ENCODE data around the gene TTC7B. TPM values are rescaled to one million over a fixed set of nuclear protein-coding genes. Genes with fewer than 3 reads are reported as not detected.

TTC7B gene
- polyA plus RNA-seq, 1 donor (not counting 4 experiments of a cell fraction or from before 2014, with no cell fraction given): 21.4 TPM

DNA sequence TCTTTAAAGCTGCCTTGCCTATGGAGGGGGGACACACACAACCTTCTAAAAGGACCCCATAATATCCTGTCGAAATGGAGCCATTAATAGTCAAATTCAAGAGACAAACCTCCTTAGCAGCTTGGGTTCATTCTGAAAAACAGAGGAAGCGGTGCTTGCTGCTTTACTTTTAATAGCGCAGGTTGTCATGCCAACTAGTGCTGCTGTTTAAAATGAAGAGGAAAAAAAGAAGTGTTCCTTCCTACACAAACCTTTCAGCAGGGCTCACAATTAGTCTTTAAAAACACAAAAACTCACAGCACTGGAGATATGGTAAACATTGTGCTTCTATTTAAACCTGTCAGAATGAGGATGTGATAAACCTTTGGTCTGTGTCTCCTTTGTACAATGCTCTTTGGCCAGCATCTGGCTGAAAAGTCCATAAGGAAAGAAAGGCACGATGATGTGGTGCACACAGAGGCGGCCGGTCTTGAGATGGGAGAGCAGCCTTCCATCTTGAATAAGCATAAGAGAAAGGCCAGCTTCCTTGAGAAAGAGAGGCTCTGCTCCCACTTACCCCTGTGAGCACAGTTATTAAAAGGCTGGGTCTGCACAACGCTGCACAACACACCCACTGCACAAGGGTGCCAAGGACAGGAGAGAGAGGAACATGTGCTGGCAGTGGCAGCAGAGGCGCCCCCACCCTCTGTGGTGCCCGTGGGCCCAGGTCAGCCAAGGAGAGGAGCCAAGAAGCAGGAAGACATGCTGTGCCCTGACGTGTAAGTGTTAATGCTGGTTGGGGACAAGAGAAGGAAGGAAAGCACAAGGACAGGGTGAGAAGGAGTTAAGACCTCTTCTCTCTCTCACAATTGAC lies 144.6 kb downstream of the TTC7B start:
- H3K27me3 ChIP-seq (ENCODE audit: control insufficient read depth, extremely low read depth, insufficient read depth, low read length): no peaks in the 10 kb centered on the region
- dilution Hi-C loops (cut with MboI; ENCODE audit: extremely low pct_ligation_motif_present, low sequenced_read_pairs): no loop called here
- no peaks in the 10 kb centered on the region for H3K4me1 ChIP-seq (ENCODE audit: control insufficient read depth, extremely low read depth, insufficient read depth, low read length)
- no peak overlapping the region for H2AFZ ChIP-seq (ENCODE audit: control insufficient read depth, low read length)
- H3K4me2 ChIP-seq (ENCODE audit: control insufficient read depth, extremely low read depth, insufficient read depth, low read depth, low read length): no peak overlapping the region
- H4K20me1 ChIP-seq (ENCODE audit: control insufficient read depth, extremely low read depth, insufficient read depth, low read length): no peaks in the 10 kb centered on the region
- H3K36me3 ChIP-seq (ENCODE audit: control insufficient read depth in 2 of 2, extremely low read depth in 1 of 2, insufficient read depth in 2 of 2, low read length in 2 of 2): peaks cover 4 to 7% of the 10 kb centered on the region in 2 experiments
- H3K9ac ChIP-seq (ENCODE audit: control insufficient read depth, extremely low read depth, insufficient read depth, low read length): no peak overlapping the region
- TF ChIP-seq, protein P1, sequence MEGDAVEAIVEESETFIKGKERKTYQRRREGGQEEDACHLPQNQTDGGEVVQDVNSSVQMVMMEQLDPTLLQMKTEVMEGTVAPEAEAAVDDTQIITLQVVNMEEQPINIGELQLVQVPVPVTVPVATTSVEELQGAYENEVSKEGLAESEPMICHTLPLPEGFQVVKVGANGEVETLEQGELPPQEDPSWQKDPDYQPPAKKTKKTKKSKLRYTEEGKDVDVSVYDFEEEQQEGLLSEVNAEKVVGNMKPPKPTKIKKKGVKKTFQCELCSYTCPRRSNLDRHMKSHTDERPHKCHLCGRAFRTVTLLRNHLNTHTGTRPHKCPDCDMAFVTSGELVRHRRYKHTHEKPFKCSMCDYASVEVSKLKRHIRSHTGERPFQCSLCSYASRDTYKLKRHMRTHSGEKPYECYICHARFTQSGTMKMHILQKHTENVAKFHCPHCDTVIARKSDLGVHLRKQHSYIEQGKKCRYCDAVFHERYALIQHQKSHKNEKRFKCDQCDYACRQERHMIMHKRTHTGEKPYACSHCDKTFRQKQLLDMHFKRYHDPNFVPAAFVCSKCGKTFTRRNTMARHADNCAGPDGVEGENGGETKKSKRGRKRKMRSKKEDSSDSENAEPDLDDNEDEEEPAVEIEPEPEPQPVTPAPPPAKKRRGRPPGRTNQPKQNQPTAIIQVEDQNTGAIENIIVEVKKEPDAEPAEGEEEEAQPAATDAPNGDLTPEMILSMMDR (optimal IDR thresholded peaks at IDR 0.05 in 1 of 3, IDR thresholded peaks at IDR 0.05 in 1 of 3, conservative IDR thresholded peaks at IDR 0.05 in 1 of 3; ENCODE audit: extremely low read depth in 1 of 3, insufficient read depth in 2 of 3, low read length in 3 of 3): no peak
- no peak for TF ChIP-seq EZH2 (IDR thresholded peaks at IDR 0.05; ENCODE audit: low read length)
- FAIRE-seq (no peak), DNase-seq (ENCODE audit: low read depth, low spot score) (no peak)
- H3K9me3 ChIP-seq (ENCODE audit: control insufficient read depth, low read depth, low read length): no peaks in the 10 kb centered on the region
- H3K9me1 ChIP-seq (ENCODE audit: control insufficient read depth, extremely low read depth, insufficient read depth, low read length): no peaks in the 10 kb centered on the region
- no peaks in the 10 kb centered on the region for H3K79me2 ChIP-seq (ENCODE audit: control insufficient read depth, insufficient read depth, low read length)
- H3K27ac ChIP-seq (ENCODE audit: control insufficient read depth, insufficient read depth, low read length): no peak overlapping the region
- H3K4me3 ChIP-seq (ENCODE audit: control insufficient read depth in 2 of 3, extremely low read depth in 1 of 3, insufficient read depth in 2 of 3, low read depth in 1 of 3, low read length in 3 of 3): no peak overlapping the region

DNA sequence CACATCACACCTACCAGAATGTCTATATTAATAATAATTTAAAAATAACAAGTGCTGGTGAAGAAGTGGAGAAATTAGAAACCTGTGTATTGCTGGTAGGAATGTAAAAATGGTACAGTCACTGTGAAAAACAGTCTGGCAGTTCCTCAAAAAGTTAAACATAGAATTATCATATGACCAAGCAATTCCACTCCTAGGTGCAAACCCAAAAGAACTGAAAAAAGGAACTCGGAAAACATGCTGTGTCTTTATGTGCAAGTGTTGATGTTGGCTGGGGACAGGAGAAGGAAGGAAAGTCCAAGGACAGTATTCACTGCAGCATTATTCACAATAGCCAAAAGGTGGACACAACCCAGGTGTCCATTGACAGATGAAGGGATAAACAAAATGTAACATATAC lies 146.5 kb downstream of the TTC7B start:
- no peak overlapping the region for H3K9ac ChIP-seq (ENCODE audit: control insufficient read depth, extremely low read depth, insufficient read depth, low read length)
- DNase-seq (ENCODE audit: low read depth, low spot score): no peak
- H3K4me1 ChIP-seq (ENCODE audit: control insufficient read depth, extremely low read depth, insufficient read depth, low read length): no peaks in the 10 kb centered on the region
- no peaks in the 10 kb centered on the region for H3K79me2 ChIP-seq (ENCODE audit: control insufficient read depth, insufficient read depth, low read length)
- H3K9me1 ChIP-seq (ENCODE audit: control insufficient read depth, extremely low read depth, insufficient read depth, low read length): no peaks in the 10 kb centered on the region
- H3K9me3 ChIP-seq (ENCODE audit: control insufficient read depth, low read depth, low read length): no peaks in the 10 kb centered on the region
- no peak overlapping the region for H2AFZ ChIP-seq (ENCODE audit: control insufficient read depth, low read length)
- H4K20me1 ChIP-seq (ENCODE audit: control insufficient read depth, extremely low read depth, insufficient read depth, low read length): no peaks in the 10 kb centered on the region
- TF ChIP-seq, protein P1 (optimal IDR thresholded peaks at IDR 0.05 in 1 of 3, IDR thresholded peaks at IDR 0.05 in 1 of 3, conservative IDR thresholded peaks at IDR 0.05 in 1 of 3; ENCODE audit: extremely low read depth in 1 of 3, insufficient read depth in 2 of 3, low read length in 3 of 3): no peak
- TF ChIP-seq EZH2 (IDR thresholded peaks at IDR 0.05; ENCODE audit: low read length): no peak
- no peak overlapping the region for H3K4me2 ChIP-seq (ENCODE audit: control insufficient read depth, extremely low read depth, insufficient read depth, low read depth, low read length)
- no peaks in the 10 kb centered on the region for H3K27me3 ChIP-seq (ENCODE audit: control insufficient read depth, extremely low read depth, insufficient read depth, low read length)
- peaks cover 0 to 7% of the 10 kb centered on the region in 2 experiments for H3K36me3 ChIP-seq (ENCODE audit: control insufficient read depth in 2 of 2, extremely low read depth in 1 of 2, insufficient read depth in 2 of 2, low read length in 2 of 2)
- no peak overlapping the region for H3K4me3 ChIP-seq (ENCODE audit: control insufficient read depth in 2 of 3, extremely low read depth in 1 of 3, insufficient read depth in 2 of 3, low read depth in 1 of 3, low read length in 3 of 3)
- H3K27ac ChIP-seq (ENCODE audit: control insufficient read depth, insufficient read depth, low read length): no peak overlapping the region
- FAIRE-seq: no peak
- dilution Hi-C loops (cut with MboI; ENCODE audit: extremely low pct_ligation_motif_present, low sequenced_read_pairs): no loop called here

Measured in keratinocyte (primary cell).